Measurements from ENCODE around the gene CERT1. TPM values are rescaled to one million over a fixed set of nuclear protein-coding genes. Genes with fewer than 3 reads are reported as not detected.

CERT1 gene
- polyA plus RNA-seq, 3 donors, result 16.6 to 50.5 (median 45.9) TPM

- Mint-ChIP-seq H3K27ac (peak overlapping the region in 4 of 7 donors; percentile 60 to 88 (median 72)), H3K27me3 (ENCODE audit: low read depth in 3 of 3) (no peaks in the 10 kb centered on the region), H3K9me3 (peaks cover 0 to 4% (median 0%) of the 10 kb centered on the region in 7 donors), H3K36me3 (peaks cover 19 to 23% of the 10 kb centered on the region in 2 donors), H3K4me1 (peaks cover 42% of the 10 kb centered on the region), H3K4me3 (no peak overlapping the region)
- DNase-seq, result peak; percentile 50 to 73 (median 68)
- peaks cover 97% of the 10 kb centered on the region for H4K20me1 ChIP-seq (ENCODE audit: insufficient read depth, low read length)
- intact Hi-C loops (cut with micrococcal nuclease), result no loop called here
- peak overlapping the region in 1 of 3 experiments; percentile 33 for H3K4me3 ChIP-seq (replicated peaks in 1 of 3; ENCODE audit: low read depth in 2 of 3, low read length in 3 of 3)
- peak overlapping the region in 1 of 2 donors; percentile 74 for H3K27ac ChIP-seq (ENCODE audit: low read depth in 1 of 2, low read length in 2 of 2)
- H3K4me2 ChIP-seq (replicated peaks; ENCODE audit: extremely low read depth, low read length, poor library complexity, severe bottlenecking), result peak overlapping the region; percentile 53
- peaks cover 93% of the 10 kb centered on the region for H3K79me2 ChIP-seq (ENCODE audit: insufficient read depth, low read length)
- H3K9me3 ChIP-seq (replicated peaks in 1 of 2; ENCODE audit: control insufficient read depth in 1 of 2, insufficient read depth in 1 of 2, low read length in 2 of 2), result no peaks in the 10 kb centered on the region
- peaks cover 13 to 26% of the 10 kb centered on the region in 2 donors for H3K4me1 ChIP-seq (ENCODE audit: control insufficient read depth in 1 of 2, insufficient read depth in 2 of 2, low read length in 2 of 2)
- H3K9ac ChIP-seq (ENCODE audit: insufficient read depth, low read length, poor library complexity, severe bottlenecking), result no peak overlapping the region
- no peaks in the 10 kb centered on the region for H3K27me3 ChIP-seq (ENCODE audit: control insufficient read depth in 2 of 2, insufficient read depth in 2 of 2, low read length in 2 of 2)
- no CpG with 5 or more reads among the region's 1 CpG for WGBS (ENCODE audit: insufficient coverage)
- peaks cover 4 to 18% of the 10 kb centered on the region in 2 donors for H3K36me3 ChIP-seq (replicated peaks in 1 of 2; ENCODE audit: control insufficient read depth in 1 of 2, insufficient read depth in 2 of 2, low read length in 2 of 2)
- H2AFZ ChIP-seq (ENCODE audit: insufficient read depth, low read depth, low read length, poor library complexity, severe bottlenecking), result no peak overlapping the region
- TF ChIP-seq CTCF (IDR thresholded peaks at IDR 0.05), result no peak
Measured at GRCh38 chr5:75461679-75462078, 49.8 kb downstream of the CERT1 start.

- H3K36me3 ChIP-seq (replicated peaks in 1 of 2; ENCODE audit: control insufficient read depth in 1 of 2, insufficient read depth in 2 of 2, low read length in 2 of 2), result peaks cover 4 to 18% of the 10 kb centered on the region in 2 donors
- H3K4me3 ChIP-seq (replicated peaks in 1 of 3; ENCODE audit: low read depth in 2 of 3, low read length in 3 of 3), result peak overlapping the region in 1 of 3 experiments; percentile 33
- H3K36me3 Mint-ChIP-seq, result peaks cover 23 to 24% of the 10 kb centered on the region in 2 donors
- H3K9ac ChIP-seq (ENCODE audit: insufficient read depth, low read length, poor library complexity, severe bottlenecking), result no peak overlapping the region
- H4K20me1 ChIP-seq (ENCODE audit: insufficient read depth, low read length), result peaks cover 97% of the 10 kb centered on the region
- peaks cover 13 to 26% of the 10 kb centered on the region in 2 donors for H3K4me1 ChIP-seq (ENCODE audit: control insufficient read depth in 1 of 2, insufficient read depth in 2 of 2, low read length in 2 of 2)
- no peak overlapping the region for H2AFZ ChIP-seq (ENCODE audit: insufficient read depth, low read depth, low read length, poor library complexity, severe bottlenecking)
- intact Hi-C loops (cut with micrococcal nuclease), result no loop called here
- H3K4me1 Mint-ChIP-seq, result peaks cover 36% of the 10 kb centered on the region
- H3K4me3 Mint-ChIP-seq, result no peak overlapping the region
- peak overlapping the region in 4 of 7 donors; percentile 41 to 71 (median 60) for H3K27ac Mint-ChIP-seq
- WGBS (ENCODE audit: insufficient coverage), result 67% methylated on average over 1 of the region's 8 CpGs
- no peaks in the 10 kb centered on the region for H3K9me3 ChIP-seq (replicated peaks in 1 of 2; ENCODE audit: control insufficient read depth in 1 of 2, insufficient read depth in 1 of 2, low read length in 2 of 2)
- H3K79me2 ChIP-seq (ENCODE audit: insufficient read depth, low read length), result peaks cover 87% of the 10 kb centered on the region
- H3K27me3 Mint-ChIP-seq (ENCODE audit: low read depth in 3 of 3), result no peaks in the 10 kb centered on the region
- H3K9me3 Mint-ChIP-seq, result peaks cover 0 to 4% (median 0%) of the 10 kb centered on the region in 7 donors
- peak overlapping the region; percentile 53 for H3K4me2 ChIP-seq (replicated peaks; ENCODE audit: extremely low read depth, low read length, poor library complexity, severe bottlenecking)
- no peak for TF ChIP-seq CTCF (IDR thresholded peaks at IDR 0.05)
- H3K27ac ChIP-seq (ENCODE audit: low read depth in 1 of 2, low read length in 2 of 2), result peak overlapping the region in 1 of 2 donors; percentile 44
- H3K27me3 ChIP-seq (ENCODE audit: control insufficient read depth in 2 of 2, insufficient read depth in 2 of 2, low read length in 2 of 2), result no peaks in the 10 kb centered on the region
- no peak for DNase-seq
Measured at GRCh38 chr5:75460942-75461610, 50.4 kb downstream of the CERT1 start.
